GM12872 (cell line): Measurements from ENCODE around the gene CLEC18A.

Experiments used
- TF ChIP-seq, protein P1 (sequence below): IDR thresholded peaks from 3 replicates; pipeline ENCODE4 v1.5.1; 2011; ENCODE audit warnings: low read depth, mild to moderate bottlenecking, low read length, moderate library complexity; ENCODE audit not compliant: insufficient read depth

CLEC18A gene

DNA sequence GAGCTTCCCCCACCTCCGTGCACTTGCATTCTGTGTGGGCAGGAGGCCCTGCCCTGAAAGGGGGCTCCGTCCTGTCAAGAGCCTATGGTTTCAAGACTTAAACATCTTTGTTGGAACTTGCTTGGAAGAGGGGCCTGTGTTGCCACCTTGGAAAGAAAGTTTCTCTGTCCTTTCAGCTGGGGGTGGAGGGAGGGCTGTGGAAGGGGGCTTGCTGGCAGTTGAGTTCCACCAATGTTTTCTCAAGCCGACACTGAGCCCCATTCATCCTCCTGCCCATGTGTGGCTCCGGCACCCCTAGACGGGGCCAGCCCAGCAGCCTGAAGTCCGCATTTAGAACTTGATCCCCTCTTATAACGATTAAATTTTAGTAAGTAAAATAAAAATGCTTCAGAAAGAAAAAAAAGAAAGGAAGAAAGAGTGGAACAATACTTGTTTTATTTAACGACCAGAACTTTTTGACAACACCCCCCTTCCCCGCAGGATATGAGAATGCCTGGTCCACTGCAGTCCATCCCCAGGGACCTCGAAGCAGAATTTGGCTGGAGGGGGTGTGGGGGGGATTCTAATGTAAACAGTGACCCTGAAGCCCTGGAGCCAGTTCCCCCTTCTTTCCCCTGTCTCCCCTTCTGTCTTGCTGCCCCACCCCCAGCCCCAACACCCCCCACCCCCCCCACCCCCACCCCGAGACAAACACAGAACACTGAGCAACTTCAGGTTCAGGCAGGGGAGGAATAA is 26.9 kb upstream of the CLEC18A start:
- TF ChIP-seq, protein P1, sequence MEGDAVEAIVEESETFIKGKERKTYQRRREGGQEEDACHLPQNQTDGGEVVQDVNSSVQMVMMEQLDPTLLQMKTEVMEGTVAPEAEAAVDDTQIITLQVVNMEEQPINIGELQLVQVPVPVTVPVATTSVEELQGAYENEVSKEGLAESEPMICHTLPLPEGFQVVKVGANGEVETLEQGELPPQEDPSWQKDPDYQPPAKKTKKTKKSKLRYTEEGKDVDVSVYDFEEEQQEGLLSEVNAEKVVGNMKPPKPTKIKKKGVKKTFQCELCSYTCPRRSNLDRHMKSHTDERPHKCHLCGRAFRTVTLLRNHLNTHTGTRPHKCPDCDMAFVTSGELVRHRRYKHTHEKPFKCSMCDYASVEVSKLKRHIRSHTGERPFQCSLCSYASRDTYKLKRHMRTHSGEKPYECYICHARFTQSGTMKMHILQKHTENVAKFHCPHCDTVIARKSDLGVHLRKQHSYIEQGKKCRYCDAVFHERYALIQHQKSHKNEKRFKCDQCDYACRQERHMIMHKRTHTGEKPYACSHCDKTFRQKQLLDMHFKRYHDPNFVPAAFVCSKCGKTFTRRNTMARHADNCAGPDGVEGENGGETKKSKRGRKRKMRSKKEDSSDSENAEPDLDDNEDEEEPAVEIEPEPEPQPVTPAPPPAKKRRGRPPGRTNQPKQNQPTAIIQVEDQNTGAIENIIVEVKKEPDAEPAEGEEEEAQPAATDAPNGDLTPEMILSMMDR = no peak

DNA sequence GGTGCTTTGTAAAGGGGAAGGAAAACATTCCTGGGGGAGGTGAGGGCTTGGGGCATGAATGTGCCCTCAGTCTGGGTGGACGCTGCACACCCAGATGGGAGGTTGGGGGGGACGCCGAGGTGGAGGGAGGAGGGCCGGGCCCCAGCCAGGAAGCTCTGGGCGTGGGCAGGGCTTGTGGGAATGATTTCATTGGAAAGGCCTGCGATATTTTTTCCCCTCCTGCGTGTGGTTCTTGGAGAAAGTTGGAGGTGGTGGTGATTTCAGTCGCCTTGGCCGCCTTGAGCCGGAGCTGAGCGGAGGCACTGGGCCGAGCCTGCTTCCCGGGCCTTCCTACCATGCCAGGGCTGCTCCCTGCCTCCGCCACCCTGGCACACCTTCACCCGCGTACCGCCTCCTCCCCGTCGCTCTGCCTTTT is 26.4 kb upstream of the CLEC18A start:
- TF ChIP-seq, protein P1 = no peak

DNA sequence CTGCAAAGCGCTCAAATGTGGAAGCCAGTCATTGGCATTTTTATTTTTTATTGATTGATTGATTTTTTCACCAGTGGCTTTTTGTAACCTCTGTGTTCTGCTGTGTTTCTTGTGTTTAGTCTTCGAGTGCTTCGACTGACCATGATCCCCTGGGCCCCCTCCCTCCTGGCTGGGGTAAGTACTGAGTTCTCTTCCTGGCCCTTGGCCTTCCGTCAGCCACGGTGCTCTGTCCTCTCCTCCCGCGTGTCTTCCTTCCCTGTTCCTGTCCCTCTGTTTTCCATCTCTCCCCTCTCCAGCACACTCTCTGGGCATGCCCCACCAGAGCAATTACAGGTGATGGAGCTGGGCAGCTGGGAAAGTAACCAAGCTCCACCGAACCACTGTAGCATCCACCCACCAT is 25.8 kb upstream of the CLEC18A start:
- TF ChIP-seq, protein P1 = no peak

DNA sequence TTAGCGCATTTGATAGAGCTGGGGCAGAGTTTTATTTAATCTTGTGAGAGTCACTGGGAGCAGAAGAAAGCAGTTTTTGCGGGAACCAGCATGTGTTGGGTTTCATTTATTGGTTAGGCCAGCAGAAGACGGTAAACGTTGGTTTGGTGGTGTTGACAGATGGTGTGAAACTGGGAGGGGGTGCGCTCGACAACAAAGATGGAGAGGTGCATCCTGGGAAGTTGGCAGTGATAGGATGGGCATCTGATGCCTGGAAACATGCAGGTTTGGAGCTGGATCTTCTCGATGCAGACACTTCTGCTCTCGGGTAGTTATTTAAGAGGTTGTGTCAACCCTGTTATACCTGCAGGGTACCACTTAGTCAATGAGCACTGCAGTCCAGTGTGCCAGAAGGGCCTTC is 24.9 kb upstream of the CLEC18A start:
- TF ChIP-seq, protein P1 = no peak

DNA sequence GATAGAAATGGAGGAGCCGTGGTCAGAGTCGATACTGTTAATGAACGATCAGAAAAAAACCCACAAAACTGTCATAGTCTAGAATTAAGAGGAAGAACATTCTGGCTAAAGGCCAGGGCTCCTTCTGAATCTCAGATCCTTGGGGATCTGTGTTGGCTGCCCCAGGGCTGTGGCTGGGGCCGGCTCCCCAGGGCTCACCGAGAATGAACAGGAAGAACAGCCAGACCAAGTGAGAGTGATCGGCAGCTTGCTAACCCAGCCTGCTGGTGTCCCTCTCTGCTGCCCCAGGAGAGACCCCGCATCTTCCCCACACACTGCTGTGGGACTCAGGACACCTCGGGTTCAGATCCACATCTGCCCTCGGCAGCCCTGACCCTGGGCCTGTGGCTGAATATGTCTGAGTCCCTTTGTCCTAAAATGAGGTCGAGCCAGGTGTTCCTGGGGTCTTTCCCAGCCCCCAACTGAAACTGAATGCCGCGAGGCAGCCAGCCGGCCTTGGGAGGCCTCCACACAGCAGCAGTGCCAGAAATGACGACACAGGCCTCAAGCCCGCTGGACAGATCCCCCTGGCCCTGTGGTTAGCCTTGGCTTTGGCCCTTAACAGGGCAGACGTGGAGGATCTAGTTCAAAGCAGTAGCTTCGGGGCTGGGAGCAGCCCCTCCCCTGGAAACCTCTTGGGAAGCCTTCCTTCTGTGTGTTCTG is 23.9 kb upstream of the CLEC18A start:
- TF ChIP-seq, protein P1 = no peak

DNA sequence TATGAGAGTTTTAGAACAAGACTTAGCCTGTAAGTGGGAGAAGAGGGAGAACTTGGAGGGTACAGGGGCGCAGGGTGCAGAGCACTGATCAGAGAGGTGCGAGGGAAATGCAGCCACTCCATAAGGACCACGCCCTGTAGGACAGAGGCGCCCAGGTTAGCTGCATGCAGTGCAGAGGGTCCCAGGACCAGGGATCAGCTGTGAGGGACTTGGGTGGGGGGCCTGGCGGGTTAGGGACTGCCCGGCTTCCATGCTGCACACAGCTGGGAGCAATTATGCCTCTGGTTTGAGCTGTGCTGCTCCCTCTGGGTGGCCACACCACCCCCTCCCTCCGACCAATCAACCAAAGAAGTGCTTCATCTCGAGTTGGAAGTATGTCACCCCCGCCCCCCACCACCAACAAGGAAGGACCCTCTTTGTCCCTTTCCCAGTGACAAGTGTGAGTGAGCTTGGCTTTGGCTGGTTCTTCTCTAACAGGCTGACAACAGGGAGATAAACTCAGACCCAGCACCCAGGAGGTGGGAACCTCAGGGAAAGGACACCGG is 22.2 kb upstream of the CLEC18A start:
- TF ChIP-seq, protein P1 = no peak

DNA sequence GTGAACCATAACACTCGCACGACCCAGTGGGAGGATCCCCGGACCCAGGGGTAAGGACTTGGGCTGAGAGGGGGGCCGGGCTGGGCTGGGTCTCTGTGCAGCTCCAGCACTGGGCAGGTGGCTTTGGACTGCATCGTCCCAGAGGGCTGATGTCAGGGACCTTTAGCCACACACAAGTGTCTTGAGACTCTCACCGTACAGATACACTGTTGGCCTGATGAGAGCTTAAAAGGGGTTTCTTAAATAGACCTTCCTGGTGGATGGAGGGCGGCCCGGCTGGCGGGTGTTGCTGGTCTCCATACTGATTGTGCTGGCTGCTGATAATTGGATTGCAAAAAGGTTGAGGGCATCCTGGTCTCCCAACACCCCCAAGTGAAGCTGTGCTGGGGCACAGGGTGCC is 21.7 kb upstream of the CLEC18A start:
- TF ChIP-seq, protein P1 = no peak
